ENCODE results near the gene RIMS1.
"Not testable (repeated sequence)": the region's sequence is repeated elsewhere in the genome, so short reads cannot be mapped to it uniquely, and the experiment has no call there.

The RIMS1 gene

GRCh38 chr6:72321788-72322187 lies 435.4 kb downstream of the RIMS1 start:
- no peak for TF ChIP-seq CTCF (IDR thresholded peaks at IDR 0.05; ENCODE audit: borderline replicate concordance, control extremely low read depth, extremely low read depth, insufficient read depth, missing control alignments)
- no peak for DNase-seq (ENCODE audit: low spot score)
- in situ Hi-C loops (cut with MboI; ENCODE audit: low sequenced_read_pairs, unreplicated experiment), result no loop called here

- no peak for DNase-seq (ENCODE audit: low spot score)
- no peak for TF ChIP-seq CTCF (IDR thresholded peaks at IDR 0.05; ENCODE audit: borderline replicate concordance, control extremely low read depth, extremely low read depth, insufficient read depth, missing control alignments)
- in situ Hi-C loops (cut with MboI; ENCODE audit: low sequenced_read_pairs, unreplicated experiment), result no loop called here
These were observed 436.4 kb downstream of the RIMS1 start for GRCh38 chr6:72322771-72323170.

- in situ Hi-C loops (cut with MboI; ENCODE audit: low sequenced_read_pairs, unreplicated experiment), result no loop called here
- no peak for TF ChIP-seq CTCF (IDR thresholded peaks at IDR 0.05; ENCODE audit: borderline replicate concordance, control extremely low read depth, extremely low read depth, insufficient read depth, missing control alignments)
- DNase-seq (ENCODE audit: low spot score), result no peak
These were observed 438.2 kb downstream of the RIMS1 start for GRCh38 chr6:72324591-72324990.

GRCh38 chr6:72328775-72329174 lies 442.4 kb downstream of the RIMS1 start:
- in situ Hi-C loops (cut with MboI; ENCODE audit: low sequenced_read_pairs, unreplicated experiment), result no loop called here
- no peak for DNase-seq (ENCODE audit: low spot score)
- TF ChIP-seq CTCF (IDR thresholded peaks at IDR 0.05; ENCODE audit: borderline replicate concordance, control extremely low read depth, extremely low read depth, insufficient read depth, missing control alignments), result no peak

- DNase-seq (ENCODE audit: low spot score); in situ Hi-C loops (cut with MboI; ENCODE audit: low sequenced_read_pairs, unreplicated experiment): not testable (repeated sequence)
These were observed 448.9 kb downstream of the RIMS1 start for GRCh38 chr6:72335203-72335602.

- DNase-seq (ENCODE audit: low spot score), result no peak
- in situ Hi-C loops (cut with MboI; ENCODE audit: low sequenced_read_pairs, unreplicated experiment), result no loop called here
- TF ChIP-seq CTCF (IDR thresholded peaks at IDR 0.05; ENCODE audit: borderline replicate concordance, control extremely low read depth, extremely low read depth, insufficient read depth, missing control alignments), result no peak
These were observed 462.6 kb downstream of the RIMS1 start for GRCh38 chr6:72348926-72349325.

GRCh38 chr6:72350296-72350881 lies 464.0 kb downstream of the RIMS1 start:
- in situ Hi-C loops (cut with MboI; ENCODE audit: low sequenced_read_pairs, unreplicated experiment), result no loop called here
- no peak for TF ChIP-seq CTCF (IDR thresholded peaks at IDR 0.05; ENCODE audit: borderline replicate concordance, control extremely low read depth, extremely low read depth, insufficient read depth, missing control alignments)
- no peak for DNase-seq (ENCODE audit: low spot score)

Measured in GM13976 (cell line).